ENCODE results near the gene TP53. TPM values are rescaled to one million over a fixed set of nuclear protein-coding genes. Genes with fewer than 3 reads are reported as not detected.
A peak's percentile ranks its signal among the peaks of the same experiment; 100 is the strongest.
"Not testable (repeated sequence)": the region's sequence is repeated elsewhere in the genome, so short reads cannot be mapped to it uniquely, and the experiment has no call there.

TP53 gene
- total and polyA plus RNA-seq, 7 donors: 7.4 to 36.7 (median 18.1) TPM

- Histone ChIP-seq H3K4me3 (peak within 1 kb of the TSS; percentile 92), H3K9me3 (no peaks in the 10 kb centered on the region), H3K4me1 (peaks cover 13% of the 10 kb centered on the region), H3K27me3 (ENCODE audit: insufficient read depth in 3 of 3, low read length in 2 of 3) (no peaks in the 10 kb centered on the region), H3K36me3 (ENCODE audit: insufficient read depth in 1 of 2, low read depth in 1 of 2) (peaks cover 0 to 11% of the 10 kb centered on the region in 2 donors), H3K27ac (peak within 1 kb of the TSS; percentile 97)
- TF ChIP-seq CTCF (IDR thresholded peaks at IDR 0.05): no peak
- 0 to 1% (median 1%) methylated on average over 52 to 54 of the region's 54 CpGs for WGBS, 3 donors
- ATAC-seq (peak; percentile 98 to 99 (median 99)), DNase-seq (peak; percentile 97 to 98)
- intact Hi-C loops (cut with DNase I): loop anchor here (2.0 to 10.0 kb wide), 2 partner anchors 57 to 217 kb away; no protein-coding TSS in a partner anchor
Observed at GRCh38 chr17:7627250-7628121, 59.8 kb downstream of the TP53 start, which contains the start of gene SAT2. SAT2 (minus strand) TSS chr17:7627821; CDS start chr17:7627635, 186 bp downstream.

GRCh38 chr17:7626956-7627249, 60.4 kb downstream of the TP53 start:
- peaks cover 0 to 11% of the 10 kb centered on the region in 2 donors for H3K36me3 ChIP-seq (ENCODE audit: insufficient read depth in 1 of 2, low read depth in 1 of 2)
- H3K4me1 ChIP-seq: peaks cover 13% of the 10 kb centered on the region
- ATAC-seq (peak in 1 of 4 donors; percentile 9), DNase-seq (peak in 1 of 2 donors; percentile 54)
- intact Hi-C loops (cut with DNase I): loop anchor here (2.0 to 10.0 kb wide), 2 partner anchors 58 to 218 kb away; no protein-coding TSS in a partner anchor
- H3K4me3 ChIP-seq: peak overlapping the region; percentile 92
- H3K27ac ChIP-seq: peak overlapping the region; percentile 97
- WGBS, 3 donors: 12 to 25% (median 17%) methylated on average over 6 of the region's 6 CpGs
- TF ChIP-seq CTCF (IDR thresholded peaks at IDR 0.05): no peak
- H3K9me3 ChIP-seq: no peaks in the 10 kb centered on the region
- H3K27me3 ChIP-seq (ENCODE audit: insufficient read depth in 3 of 3, low read length in 2 of 3): no peaks in the 10 kb centered on the region

- DNase-seq (no peak), ATAC-seq (no peak)
- TF ChIP-seq CTCF (IDR thresholded peaks at IDR 0.05): no peak
- intact Hi-C loops (cut with DNase I): loop anchor here (2.0 to 10.0 kb wide), 2 partner anchors 58 to 218 kb away; no protein-coding TSS in a partner anchor
- peak overlapping the region; percentile 97 for H3K27ac ChIP-seq
- whole genome bisulfite sequencing, 3 donors: 62 to 77% (median 72%) methylated on average over 7 of the region's 7 CpGs
- peak overlapping the region; percentile 92 for H3K4me3 ChIP-seq
- H3K27me3 ChIP-seq (ENCODE audit: insufficient read depth in 3 of 3, low read length in 2 of 3): no peaks in the 10 kb centered on the region
- no peaks in the 10 kb centered on the region for H3K9me3 ChIP-seq
- peaks cover 13% of the 10 kb centered on the region for H3K4me1 ChIP-seq
- H3K36me3 ChIP-seq (ENCODE audit: insufficient read depth in 1 of 2, low read depth in 1 of 2): peaks cover 0 to 11% of the 10 kb centered on the region in 2 donors
Observed at GRCh38 chr17:7626307-7626706, 61.0 kb downstream of the TP53 start.

- H3K36me3 ChIP-seq (ENCODE audit: insufficient read depth in 1 of 2, low read depth in 1 of 2): peaks cover 0 to 11% of the 10 kb centered on the region in 2 donors
- not testable (repeated sequence) for ATAC-seq; H3K4me3 ChIP-seq; H3K9me3 ChIP-seq; DNase-seq; H3K27me3 ChIP-seq (ENCODE audit: insufficient read depth in 3 of 3, low read length in 2 of 3)
- H3K27ac ChIP-seq: peak overlapping the region; percentile 97
- 95 to 98% (median 97%) methylated on average over 16 of the region's 16 CpGs for WGBS, 3 donors
- H3K4me1 ChIP-seq: peaks cover 13% of the 10 kb centered on the region
- intact Hi-C loops (cut with DNase I): loop anchor here (2.0 to 10.0 kb wide), 2 partner anchors 59 to 219 kb away; no protein-coding TSS in a partner anchor
Observed at GRCh38 chr17:7625749-7626148, 61.5 kb downstream of the TP53 start.

GRCh38 chr17:7623661-7624060, 63.6 kb downstream of the TP53 start:
- 84 to 89% (median 86%) methylated on average over 5 of the region's 5 CpGs for whole genome bisulfite sequencing, 3 donors
- Histone ChIP-seq H3K36me3 (ENCODE audit: insufficient read depth in 1 of 2, low read depth in 1 of 2) (peaks cover 0 to 11% of the 10 kb centered on the region in 2 donors), H3K9me3 (no peaks in the 10 kb centered on the region), H3K4me1 (peaks cover 13% of the 10 kb centered on the region), H3K27ac (no peak overlapping the region), H3K27me3 (ENCODE audit: insufficient read depth in 3 of 3, low read length in 2 of 3) (no peaks in the 10 kb centered on the region), H3K4me3 (no peak overlapping the region)
- DNase-seq (no peak), ATAC-seq (no peak)
- intact Hi-C loops (cut with DNase I): loop anchor here in 1 of 2 donors (10.0 kb wide), 1 partner anchor 221 kb away; no protein-coding TSS in a partner anchor
- TF ChIP-seq CTCF (IDR thresholded peaks at IDR 0.05): no peak

All from psoas muscle (tissue), 8 donors.